Activated naive CD4-positive, alpha-beta T cell treated with anti-CD3 and anti-CD28 coated beads, Interleukin-2, amount 50 U/mL, for 24 hours (primary cell): ENCODE data around the gene ITSN1.
A peak's percentile ranks its signal among the peaks of the same experiment; 100 is the strongest.
"Not testable (repeated sequence)": the region's sequence is repeated elsewhere in the genome, so short reads cannot be mapped to it uniquely, and the experiment has no call there.

Experiments
- H3K27ac Mint-ChIP-seq: one replicate; pipeline ENCODE4 v1.8.0; 2021; ENCODE audit warnings: mild to moderate bottlenecking, mixed read lengths
- H3K27me3 Mint-ChIP-seq: one replicate; pipeline ENCODE4 v1.8.0; 2021; ENCODE audit warnings: mixed read lengths
- H3K36me3 Mint-ChIP-seq: one replicate; pipeline ENCODE4 v1.8.0; 2021; ENCODE audit warnings: mixed read lengths
- H3K4me1 Mint-ChIP-seq: one replicate; pipeline ENCODE4 v1.8.0; 2021; ENCODE audit warnings: mixed read lengths
- H3K4me3 Mint-ChIP-seq: one replicate; pipeline ENCODE4 v1.8.0; 2021; ENCODE audit warnings: mild to moderate bottlenecking, mixed read lengths
- H3K9me3 Mint-ChIP-seq: one replicate; pipeline ENCODE4 v1.8.0; 2021; ENCODE audit warnings: mixed read lengths

ITSN1 gene

GRCh38 chr21:33854604-33855003, 212.3 kb downstream of the ITSN1 start:
- no peaks in the 10 kb centered on the region for H3K4me1 Mint-ChIP-seq
- no peaks in the 10 kb centered on the region for H3K36me3 Mint-ChIP-seq
- H3K9me3 Mint-ChIP-seq: no peaks in the 10 kb centered on the region
- no peak overlapping the region for H3K27ac Mint-ChIP-seq
- no peaks in the 10 kb centered on the region for H3K27me3 Mint-ChIP-seq
- H3K4me3 Mint-ChIP-seq: no peak overlapping the region

- no peak overlapping the region for H3K27ac Mint-ChIP-seq
- no peaks in the 10 kb centered on the region for H3K4me1 Mint-ChIP-seq
- no peaks in the 10 kb centered on the region for H3K9me3 Mint-ChIP-seq
- no peaks in the 10 kb centered on the region for H3K36me3 Mint-ChIP-seq
- H3K4me3 Mint-ChIP-seq: no peak overlapping the region
- no peaks in the 10 kb centered on the region for H3K27me3 Mint-ChIP-seq
Measured at GRCh38 chr21:33855190-33855589, 212.9 kb downstream of the ITSN1 start.

- no peak overlapping the region for H3K27ac Mint-ChIP-seq
- H3K36me3 Mint-ChIP-seq: no peaks in the 10 kb centered on the region
Measured at GRCh38 chr21:33856893-33857527, 214.7 kb downstream of the ITSN1 start.

GRCh38 chr21:33857846-33858666, 215.8 kb downstream of the ITSN1 start:
- Mint-ChIP-seq H3K4me1 (no peaks in the 10 kb centered on the region), H3K27me3 (no peaks in the 10 kb centered on the region), H3K27ac (no peak overlapping the region), H3K9me3 (no peaks in the 10 kb centered on the region), H3K4me3 (no peak overlapping the region), H3K36me3 (no peaks in the 10 kb centered on the region)

More at GRCh38 chr21:33856893-33857527, 214.7 kb downstream of the ITSN1 start:
- no peaks in the 10 kb centered on the region for H3K27me3 Mint-ChIP-seq
- H3K4me1 Mint-ChIP-seq: no peaks in the 10 kb centered on the region
- H3K4me3 Mint-ChIP-seq: no peak overlapping the region
- no peaks in the 10 kb centered on the region for H3K9me3 Mint-ChIP-seq

- Mint-ChIP-seq H3K27ac (no peak overlapping the region), H3K4me3 (no peak overlapping the region), H3K27me3 (no peaks in the 10 kb centered on the region), H3K36me3 (no peaks in the 10 kb centered on the region), H3K9me3 (no peaks in the 10 kb centered on the region), H3K4me1 (no peaks in the 10 kb centered on the region)
Measured at GRCh38 chr21:33858667-33859372, 216.5 kb downstream of the ITSN1 start.

- H3K9me3 Mint-ChIP-seq: no peaks in the 10 kb centered on the region
- H3K27me3 Mint-ChIP-seq: no peaks in the 10 kb centered on the region
- no peak overlapping the region for H3K4me3 Mint-ChIP-seq
- H3K4me1 Mint-ChIP-seq: no peaks in the 10 kb centered on the region
- no peak overlapping the region for H3K27ac Mint-ChIP-seq
- H3K36me3 Mint-ChIP-seq: no peaks in the 10 kb centered on the region
Measured at GRCh38 chr21:33859373-33860102, 217.2 kb downstream of the ITSN1 start.

- no peaks in the 10 kb centered on the region for H3K9me3 Mint-ChIP-seq
Measured at GRCh38 chr21:33860332-33860879, 218.1 kb downstream of the ITSN1 start.

GRCh38 chr21:33861125-33861524, 218.8 kb downstream of the ITSN1 start:
- H3K36me3 Mint-ChIP-seq: no peaks in the 10 kb centered on the region
- no peak overlapping the region for H3K27ac Mint-ChIP-seq
- H3K9me3 Mint-ChIP-seq: no peaks in the 10 kb centered on the region
- no peaks in the 10 kb centered on the region for H3K4me1 Mint-ChIP-seq
- no peaks in the 10 kb centered on the region for H3K27me3 Mint-ChIP-seq
- H3K4me3 Mint-ChIP-seq: no peak overlapping the region

More at GRCh38 chr21:33860332-33860879, 218.1 kb downstream of the ITSN1 start:
- Mint-ChIP-seq H3K4me1 (no peaks in the 10 kb centered on the region), H3K4me3 (no peak overlapping the region), H3K36me3 (no peaks in the 10 kb centered on the region), H3K27ac (no peak overlapping the region), H3K27me3 (no peaks in the 10 kb centered on the region)

GRCh38 chr21:33863191-33863590, 220.9 kb downstream of the ITSN1 start:
- H3K9me3 Mint-ChIP-seq, H3K27ac Mint-ChIP-seq, H3K4me1 Mint-ChIP-seq, H3K4me3 Mint-ChIP-seq, H3K27me3 Mint-ChIP-seq, H3K36me3 Mint-ChIP-seq: not testable (repeated sequence)

GRCh38 chr21:33864150-33864549, 221.8 kb downstream of the ITSN1 start:
- H3K27ac Mint-ChIP-seq: no peak overlapping the region
- no peaks in the 10 kb centered on the region for H3K36me3 Mint-ChIP-seq
- peaks cover 3% of the 10 kb centered on the region for H3K4me1 Mint-ChIP-seq
- H3K9me3 Mint-ChIP-seq: no peaks in the 10 kb centered on the region
- H3K4me3 Mint-ChIP-seq: no peak overlapping the region
- H3K27me3 Mint-ChIP-seq: no peaks in the 10 kb centered on the region

GRCh38 chr21:33865176-33865575, 222.9 kb downstream of the ITSN1 start:
- Mint-ChIP-seq H3K27me3 (no peaks in the 10 kb centered on the region), H3K27ac (no peak overlapping the region), H3K4me3 (no peak overlapping the region), H3K9me3 (no peaks in the 10 kb centered on the region), H3K36me3 (no peaks in the 10 kb centered on the region), H3K4me1 (peaks cover 3% of the 10 kb centered on the region)

GRCh38 chr21:33865996-33866575, 223.8 kb downstream of the ITSN1 start:
- no peaks in the 10 kb centered on the region for H3K27me3 Mint-ChIP-seq
- no peaks in the 10 kb centered on the region for H3K36me3 Mint-ChIP-seq
- H3K4me1 Mint-ChIP-seq: peaks cover 3% of the 10 kb centered on the region
- H3K4me3 Mint-ChIP-seq: no peak overlapping the region
- H3K9me3 Mint-ChIP-seq: no peaks in the 10 kb centered on the region
- H3K27ac Mint-ChIP-seq: no peak overlapping the region

GRCh38 chr21:33866826-33867225, 224.5 kb downstream of the ITSN1 start:
- Mint-ChIP-seq H3K27me3 (no peaks in the 10 kb centered on the region), H3K36me3 (no peaks in the 10 kb centered on the region), H3K4me3 (no peak overlapping the region), H3K4me1 (peaks cover 3% of the 10 kb centered on the region), H3K27ac (no peak overlapping the region), H3K9me3 (no peaks in the 10 kb centered on the region)

GRCh38 chr21:33867868-33868267, 225.6 kb downstream of the ITSN1 start:
- H3K4me1 Mint-ChIP-seq, H3K27me3 Mint-ChIP-seq, H3K27ac Mint-ChIP-seq, H3K36me3 Mint-ChIP-seq, H3K9me3 Mint-ChIP-seq: not testable (repeated sequence)
- peak overlapping the region; percentile 68 for H3K4me3 Mint-ChIP-seq

- Mint-ChIP-seq H3K9me3 (no peaks in the 10 kb centered on the region), H3K4me3 (no peak overlapping the region), H3K27ac (no peak overlapping the region), H3K27me3 (no peaks in the 10 kb centered on the region), H3K36me3 (no peaks in the 10 kb centered on the region), H3K4me1 (peaks cover 3% of the 10 kb centered on the region)
Measured at GRCh38 chr21:33869873-33870272, 227.6 kb downstream of the ITSN1 start.
